NT2/D1 (cell line): Measurements from ENCODE around the gene OR2A12.

ENCODE experiments used
- YY1 ChIP-seq: IDR thresholded peaks from 2 replicates; pipeline ENCODE4 v1.6.1; 2011; ENCODE audit not compliant: insufficient read length, insufficient read depth
- ZNF274 ChIP-seq: IDR thresholded peaks from 2 replicates; pipeline ENCODE4 v1.6.1; 2011; ENCODE audit warnings: mild to moderate bottlenecking, low read depth, low read length

DNA sequence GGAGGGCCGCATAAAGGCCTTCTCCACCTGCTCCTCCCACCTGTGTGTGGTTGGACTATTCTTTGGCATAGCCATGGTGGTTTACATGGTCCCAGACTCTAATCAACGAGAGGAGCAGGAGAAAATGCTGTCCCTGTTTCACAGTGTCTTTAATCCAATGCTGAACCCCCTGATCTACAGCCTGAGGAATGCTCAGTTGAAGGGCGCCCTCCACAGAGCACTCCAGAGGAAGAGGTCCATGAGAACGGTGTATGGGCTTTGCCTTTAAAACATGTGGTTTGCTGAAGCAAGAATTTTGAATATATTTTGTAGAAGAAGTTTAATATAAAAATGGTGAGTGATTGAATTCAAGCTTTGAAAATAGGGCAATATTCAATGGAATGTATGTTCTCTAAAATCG lies 24.2 kb downstream of the OR2A12 start:
- TF ChIP-seq YY1 (no peak), ZNF274 (no peak)
